Measurements from ENCODE around the gene MYOM1. TPM values are rescaled to one million over a fixed set of nuclear protein-coding genes. Genes with fewer than 3 reads are reported as not detected.

Gene MYOM1
- total RNA-seq, 4 donors from 2014 or later: 1.3 to 29.7 (median 3.1) TPM

GRCh38 chr18:3114026-3114425 lies 105.7 kb downstream of the MYOM1 start:
- H3K27ac ChIP-seq: no peak overlapping the region
- TF ChIP-seq POLR2A (IDR thresholded peaks at IDR 0.05) (no peak), CTCF (IDR thresholded peaks at IDR 0.05) (no peak)
- DNase-seq: peak in 1 of 3 donors; percentile 63

DNA sequence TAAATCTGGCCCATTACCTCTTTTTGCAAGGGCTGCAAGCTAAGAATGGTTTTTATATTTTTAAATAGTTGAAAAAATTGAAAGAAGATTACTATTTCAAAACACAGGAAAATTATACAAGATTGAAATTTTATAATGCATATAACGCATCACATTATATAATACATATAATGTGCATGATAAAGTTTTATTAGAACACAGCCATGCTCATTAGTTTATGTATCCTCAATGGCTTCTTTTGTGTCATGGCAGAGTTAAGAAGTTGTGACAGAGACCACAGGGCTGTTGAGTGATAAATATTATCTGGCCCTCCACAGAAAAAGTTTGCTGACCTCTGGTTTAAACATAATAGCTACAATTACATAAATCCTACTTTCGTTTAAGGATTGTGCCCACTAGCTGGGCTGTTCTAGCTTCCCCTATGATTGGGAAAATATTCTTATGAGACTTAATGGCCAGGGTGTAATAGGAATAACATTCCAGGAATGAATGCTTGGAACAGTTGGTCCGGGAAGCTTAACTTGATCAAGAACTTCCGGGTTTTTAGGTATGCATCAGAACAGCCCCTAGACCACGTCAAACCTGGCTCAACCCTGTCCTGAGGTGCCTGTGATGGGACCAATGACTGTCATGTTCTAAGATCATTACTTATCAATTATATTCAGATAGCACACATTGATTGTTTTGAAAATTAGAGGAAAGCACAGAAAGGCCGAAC lies 108.1 kb downstream of the MYOM1 start:
- no peak overlapping the region for H3K4me3 ChIP-seq
- no peak for TF ChIP-seq CTCF (IDR thresholded peaks at IDR 0.05)
- TF ChIP-seq POLR2A (IDR thresholded peaks at IDR 0.05): no peak
- H3K4me1 ChIP-seq: no peaks in the 10 kb centered on the region
- no peaks in the 10 kb centered on the region for H3K36me3 ChIP-seq
- DNase-seq: no peak
- H3K27me3 ChIP-seq: no peaks in the 10 kb centered on the region
- no peak overlapping the region for H3K27ac ChIP-seq
- H3K9me3 ChIP-seq: no peaks in the 10 kb centered on the region

More at GRCh38 chr18:3114026-3114425, 105.7 kb downstream of the MYOM1 start:
- Histone ChIP-seq H3K4me1 (no peaks in the 10 kb centered on the region), H3K36me3 (no peaks in the 10 kb centered on the region), H3K4me3 (no peak overlapping the region), H3K27me3 (no peaks in the 10 kb centered on the region), H3K9me3 (no peaks in the 10 kb centered on the region)

DNA sequence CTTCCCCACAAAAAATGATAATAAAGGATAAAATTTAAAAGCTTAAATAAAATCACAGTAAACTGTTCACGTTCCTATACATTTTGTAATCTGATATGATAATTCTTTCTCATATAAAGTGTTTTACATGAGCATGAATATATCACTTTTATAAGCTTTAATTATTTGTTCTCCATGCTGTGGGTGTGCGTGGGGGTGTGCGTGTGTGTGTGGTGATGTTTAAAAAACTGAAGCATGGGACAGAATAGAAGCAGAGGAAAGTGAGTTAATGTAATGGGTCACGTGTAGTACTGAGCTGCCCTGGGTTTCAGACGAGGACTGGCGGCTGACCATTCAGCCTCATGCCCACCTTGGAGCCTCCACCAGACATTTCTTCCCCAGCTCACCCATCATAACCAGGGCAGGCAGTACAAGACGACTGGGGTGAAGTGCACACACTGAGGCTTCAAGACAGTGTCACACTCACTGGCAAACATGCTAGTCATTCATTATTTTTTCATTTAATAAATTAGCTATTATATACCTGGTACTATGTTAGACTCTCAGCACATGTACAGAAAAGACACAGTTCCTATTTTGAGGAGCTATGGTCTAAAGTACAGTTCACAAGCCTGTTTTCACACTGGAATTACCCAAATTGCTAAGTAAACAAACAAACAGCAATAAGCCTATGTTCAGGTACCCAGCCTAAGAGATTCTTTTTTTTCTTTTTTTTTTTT lies 109.6 kb downstream of the MYOM1 start:
- Histone ChIP-seq H3K4me3 (no peak overlapping the region), H3K4me1 (no peaks in the 10 kb centered on the region), H3K27me3 (no peaks in the 10 kb centered on the region), H3K9me3 (no peaks in the 10 kb centered on the region), H3K27ac (no peak overlapping the region), H3K36me3 (no peaks in the 10 kb centered on the region)
- no peak for DNase-seq
- TF ChIP-seq CTCF (IDR thresholded peaks at IDR 0.05): no peak
- no peak for TF ChIP-seq POLR2A (IDR thresholded peaks at IDR 0.05)

- no peak overlapping the region for H3K27ac ChIP-seq
- TF ChIP-seq POLR2A (IDR thresholded peaks at IDR 0.05) (no peak), CTCF (IDR thresholded peaks at IDR 0.05) (no peak)
- DNase-seq: no peak
Observed at GRCh38 chr18:3107740-3108151, 112.0 kb downstream of the MYOM1 start.

DNA sequence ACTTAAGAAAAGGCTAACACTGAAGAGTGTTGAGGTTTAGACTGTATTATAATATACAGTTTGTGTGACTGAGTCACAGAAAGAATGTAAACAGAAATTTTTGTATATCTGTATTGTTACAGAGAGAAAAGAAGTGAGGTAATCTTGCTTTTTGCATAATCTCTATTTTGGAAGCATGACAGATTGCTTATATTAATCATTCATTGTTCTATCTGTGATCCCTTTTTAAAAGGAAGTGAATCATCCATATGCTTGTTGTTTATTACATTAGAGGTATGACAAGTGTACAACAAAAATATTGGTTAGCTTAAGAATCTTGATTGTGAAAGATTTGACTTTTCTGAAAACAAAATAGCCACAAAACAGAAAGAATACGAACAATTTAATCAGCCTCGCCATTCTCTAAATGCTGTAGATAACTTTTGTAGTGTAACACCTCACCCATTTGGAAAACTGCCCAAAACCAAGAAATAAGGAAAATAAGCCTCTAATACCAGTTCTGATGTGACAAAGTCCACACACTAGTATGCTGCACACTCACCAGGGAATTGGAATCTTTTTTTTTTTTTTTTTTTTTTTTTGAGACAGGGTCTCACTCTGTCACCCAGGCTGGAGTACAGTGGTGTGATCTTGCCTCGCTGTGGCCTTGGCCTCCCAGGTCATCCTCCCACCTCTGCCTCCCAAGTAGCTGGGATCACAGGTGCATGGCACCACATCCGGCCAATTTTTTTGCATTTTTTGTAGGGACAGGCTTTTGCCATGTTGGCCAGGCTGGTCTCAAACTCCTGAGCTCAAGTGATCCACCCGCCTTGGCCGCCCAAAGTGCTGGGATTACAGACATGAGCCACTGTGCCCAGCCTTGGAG lies 115.3 kb downstream of the MYOM1 start:
- TF ChIP-seq CTCF (IDR thresholded peaks at IDR 0.05) (no peak), POLR2A (IDR thresholded peaks at IDR 0.05) (no peak)
- no peaks in the 10 kb centered on the region for H3K27me3 ChIP-seq
- H3K27ac ChIP-seq: no peak overlapping the region
- H3K36me3 ChIP-seq: no peaks in the 10 kb centered on the region
- no peaks in the 10 kb centered on the region for H3K9me3 ChIP-seq
- H3K4me3 ChIP-seq: no peak overlapping the region
- DNase-seq: no peak
- H3K4me1 ChIP-seq: peaks cover 0 to 4% (median 0%) of the 10 kb centered on the region in 4 donors

More at GRCh38 chr18:3107740-3108151, 112.0 kb downstream of the MYOM1 start:
- H3K36me3 ChIP-seq: no peaks in the 10 kb centered on the region
- H3K4me1 ChIP-seq: peaks cover 0 to 4% (median 0%) of the 10 kb centered on the region in 4 donors
- no peak overlapping the region for H3K4me3 ChIP-seq
- no peaks in the 10 kb centered on the region for H3K9me3 ChIP-seq
- no peaks in the 10 kb centered on the region for H3K27me3 ChIP-seq

Data from Peyer's patch (tissue), 4 donors.